Transverse colon (tissue), 4 donors: ENCODE measurements around the gene TMED8. TPM values are rescaled to one million over a fixed set of nuclear protein-coding genes. Genes with fewer than 3 reads are reported as not detected.

Experiments used
- DNase-seq: peaks from one replicate; pipeline ENCODE4 v3.0.0-alpha.2; 2019
- H3K27ac ChIP-seq, 4 donors: fragments of 200-600 bp; sonication (generic); 2 replicates each; pipeline ENCODE4 v1.5.1; 2016 to 2018; ENCODE audit warnings: inconsistent platforms in 4 of 4
- H3K27me3 ChIP-seq: fragments of 200-600 bp; sonication (generic); 2 replicates; pipeline ENCODE4 v1.5.1; 2017; ENCODE audit warnings: inconsistent platforms
- H3K36me3 ChIP-seq, 4 donors: fragments of 200-600 bp; sonication (generic); 2 replicates each; pipeline ENCODE4 v1.5.1; 2017 to 2019; ENCODE audit warnings: inconsistent platforms in 4 of 4
- H3K4me1 ChIP-seq, 4 donors: fragments of 200-600 bp; sonication (generic); 2 replicates each; pipeline ENCODE4 v1.5.1; 2017 to 2020; ENCODE audit warnings: inconsistent platforms in 4 of 4
- H3K4me3 ChIP-seq, 4 donors: fragments of 200-600 bp; sonication (generic); 1 replicate in 1 of 4; 2 replicates in 3 of 4; pipeline versions ENCODE4 v1.5.1 to v1.6.1; 2017 to 2019; ENCODE audit warnings: inconsistent platforms in 4 of 4
- H3K9me3 ChIP-seq, 2 donors: fragments of 200-600 bp; sonication (generic); 2 replicates each; pipeline ENCODE4 v1.5.1; 2017 to 2019; ENCODE audit warnings: inconsistent platforms in 2 of 2
- CTCF ChIP-seq, 5 experiments: fragments of 200-600 bp in 3 of 5; fragments of 450-650 bp in 2 of 5; sonication (generic) in 3 of 5; IDR thresholded peaks; 1 replicate in 2 of 5; 2 replicates in 3 of 5; pipeline ENCODE4 v1.5.1; 2016 to 2017; ENCODE audit warnings: antibody characterized with exemption in 5 of 5, inconsistent platforms in 3 of 5, mild to moderate bottlenecking in 2 of 5, moderate library complexity in 1 of 5
- EP300 ChIP-seq: sonication (generic); formaldehyde crosslinking; IDR thresholded peaks from one replicate; pipeline ENCODE4 v1.6.1; 2017; ENCODE audit warnings: antibody characterized with exemption, low read depth
- POLR2A ChIP-seq: fragments of 450-650 bp; IDR thresholded peaks from one replicate; pipeline ENCODE4 v1.6.1; 2016; ENCODE audit warnings: antibody characterized with exemption, mild to moderate bottlenecking, moderate library complexity
- POLR2AphosphoS5 ChIP-seq, 3 donors: sonication (generic); formaldehyde crosslinking; IDR thresholded peaks; one replicate each; pipeline ENCODE4 v1.6.1; 2016; ENCODE audit warnings: antibody characterized with exemption in 3 of 3
- WGBS, 2 donors: methylation state at CpG; one replicate each; pipeline ENCODE4 v1.1.5; 2018; ENCODE audit warnings: low coverage in 1 of 2; 5-methylcytosine and 5-hydroxymethylcytosine counted together
- in situ Hi-C, 4 donors: fragments of 200-750 bp; cut with MboI; loops; one replicate each; pipeline versions ENCODE4 v1.15.0 to v1.15.1; 2017; ENCODE audit warnings: low sequenced_read_pairs in 3 of 4, low pct_ligation_motif_present in 1 of 4, low pct_unique_long_range_greater_than_20kb in 1 of 4
- intact Hi-C: fragments of 100-400 bp; cut with DNase I; formaldehyde crosslinking; loops from one replicate; pipeline ENCODE4 v1.15.1; 2023; ENCODE audit warnings: low total_unique reads
- total RNA-seq, 4 donors: library from RNA; depleted of rRNA; stranded (reverse); fragments of >200 nt; gene quantifications; one replicate each; pipeline ENCODE4 v1.1.0, GENCODE V29; 2016

The TMED8 gene
- total RNA-seq, 4 donors from 2014 or later, result 4.9 to 9.2 (median 6.2) TPM

GRCh38 chr14:77359626-77360025 lies 17.3 kb downstream of the TMED8 start:
- intact Hi-C loops (no loop called here), in situ Hi-C loops (no loop called here)
- no peaks in the 10 kb centered on the region for H3K4me1 ChIP-seq

GRCh38 chr14:77356899-77357298 lies 20.0 kb downstream of the TMED8 start:
- Histone ChIP-seq H3K4me3 (no peak overlapping the region), H3K27me3 (no peaks in the 10 kb centered on the region), H3K36me3 (no peaks in the 10 kb centered on the region), H3K4me1 (no peaks in the 10 kb centered on the region), H3K27ac (no peak overlapping the region), H3K9me3 (no peaks in the 10 kb centered on the region)
- in situ Hi-C loops (no loop called here), intact Hi-C loops (no loop called here)
- no peak for DNase-seq
- WGBS, 2 donors, result 96 to 97% methylated on average over 4 of the region's 4 CpGs
- TF ChIP-seq POLR2AphosphoS5 (IDR thresholded peaks at IDR 0.05) (no peak), CTCF (IDR thresholded peaks at IDR 0.05) (no peak), POLR2A (no peak), EP300 (no peak)

More at GRCh38 chr14:77359626-77360025, 17.3 kb downstream of the TMED8 start:
- H3K27ac ChIP-seq, result no peak overlapping the region
- no peaks in the 10 kb centered on the region for H3K36me3 ChIP-seq
- TF ChIP-seq EP300 (no peak), CTCF (IDR thresholded peaks at IDR 0.05) (no peak), POLR2A (no peak), POLR2AphosphoS5 (IDR thresholded peaks at IDR 0.05) (no peak)
- no peak for DNase-seq
- 80 to 93% methylated on average over 1 of the region's 1 CpG for WGBS, 2 donors
- H3K27me3 ChIP-seq, result no peaks in the 10 kb centered on the region
- no peaks in the 10 kb centered on the region for H3K9me3 ChIP-seq
- H3K4me3 ChIP-seq, result no peak overlapping the region

- in situ Hi-C loops (no loop called here), intact Hi-C loops (no loop called here)
- Histone ChIP-seq H3K36me3 (peaks cover 0 to 2% (median 0%) of the 10 kb centered on the region in 4 donors), H3K27ac (no peak overlapping the region), H3K4me1 (no peaks in the 10 kb centered on the region), H3K27me3 (no peaks in the 10 kb centered on the region), H3K4me3 (no peak overlapping the region), H3K9me3 (no peaks in the 10 kb centered on the region)
- no peak for TF ChIP-seq POLR2AphosphoS5 (IDR thresholded peaks at IDR 0.05)
- TF ChIP-seq EP300, result no peak
- TF ChIP-seq POLR2A, result no peak
- TF ChIP-seq CTCF (IDR thresholded peaks at IDR 0.05), result no peak
- WGBS, 2 donors, result 98 to 100% methylated on average over 4 of the region's 4 CpGs
- no peak for DNase-seq
Observed at GRCh38 chr14:77355811-77356210, 21.1 kb downstream of the TMED8 start.

- 86 to 92% methylated on average over 4 to 5 of the region's 5 CpGs for WGBS, 2 donors
- no peaks in the 10 kb centered on the region for H3K27me3 ChIP-seq
- no peak for DNase-seq
- H3K9me3 ChIP-seq, result no peaks in the 10 kb centered on the region
- in situ Hi-C loops, result no loop called here
- H3K36me3 ChIP-seq, result peaks cover 0 to 6% (median 0%) of the 10 kb centered on the region in 4 donors
- H3K4me1 ChIP-seq, result no peaks in the 10 kb centered on the region
- intact Hi-C loops, result no loop called here
- no peak overlapping the region for H3K4me3 ChIP-seq
- H3K27ac ChIP-seq, result no peak overlapping the region
- TF ChIP-seq POLR2AphosphoS5 (IDR thresholded peaks at IDR 0.05), result no peak
- TF ChIP-seq EP300, result no peak
- TF ChIP-seq POLR2A, result no peak
- no peak for TF ChIP-seq CTCF (IDR thresholded peaks at IDR 0.05)
Observed at GRCh38 chr14:77353469-77354141, 23.3 kb downstream of the TMED8 start.
